ENCODE measurements around the gene SBSN.

The SBSN gene

GRCh38 chr19:35498220-35498619 lies 29.9 kb downstream of the SBSN start:
- no peaks in the 10 kb centered on the region for H3K4me1 ChIP-seq (ENCODE audit: insufficient read depth, low read length, poor library complexity, severe bottlenecking)
- no peak overlapping the region for H2AFZ ChIP-seq (ENCODE audit: low read length)
- no peak overlapping the region for H3K4me3 ChIP-seq (ENCODE audit: low read length, poor library complexity, severe bottlenecking)
- no peak overlapping the region for H3K4me2 ChIP-seq (ENCODE audit: low read depth, low read length, poor library complexity, severe bottlenecking)
- H3K9me2 ChIP-seq (replicated peaks; ENCODE audit: low read depth, low read length) = no peaks in the 10 kb centered on the region
- H3K9ac ChIP-seq (ENCODE audit: low read depth, low read length, poor library complexity, severe bottlenecking) = no peak overlapping the region
- H4K20me1 ChIP-seq (ENCODE audit: insufficient read depth, low read length, poor library complexity, severe bottlenecking) = no peaks in the 10 kb centered on the region
- TF ChIP-seq, protein P1, sequence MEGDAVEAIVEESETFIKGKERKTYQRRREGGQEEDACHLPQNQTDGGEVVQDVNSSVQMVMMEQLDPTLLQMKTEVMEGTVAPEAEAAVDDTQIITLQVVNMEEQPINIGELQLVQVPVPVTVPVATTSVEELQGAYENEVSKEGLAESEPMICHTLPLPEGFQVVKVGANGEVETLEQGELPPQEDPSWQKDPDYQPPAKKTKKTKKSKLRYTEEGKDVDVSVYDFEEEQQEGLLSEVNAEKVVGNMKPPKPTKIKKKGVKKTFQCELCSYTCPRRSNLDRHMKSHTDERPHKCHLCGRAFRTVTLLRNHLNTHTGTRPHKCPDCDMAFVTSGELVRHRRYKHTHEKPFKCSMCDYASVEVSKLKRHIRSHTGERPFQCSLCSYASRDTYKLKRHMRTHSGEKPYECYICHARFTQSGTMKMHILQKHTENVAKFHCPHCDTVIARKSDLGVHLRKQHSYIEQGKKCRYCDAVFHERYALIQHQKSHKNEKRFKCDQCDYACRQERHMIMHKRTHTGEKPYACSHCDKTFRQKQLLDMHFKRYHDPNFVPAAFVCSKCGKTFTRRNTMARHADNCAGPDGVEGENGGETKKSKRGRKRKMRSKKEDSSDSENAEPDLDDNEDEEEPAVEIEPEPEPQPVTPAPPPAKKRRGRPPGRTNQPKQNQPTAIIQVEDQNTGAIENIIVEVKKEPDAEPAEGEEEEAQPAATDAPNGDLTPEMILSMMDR (conservative IDR thresholded peaks at IDR 0.05; ENCODE audit: low read length) = no peak
- no peak for TF ChIP-seq EZH2phosphoT487 (IDR thresholded peaks at IDR 0.05; ENCODE audit: borderline replicate concordance)
- no peaks in the 10 kb centered on the region for H3K79me2 ChIP-seq (ENCODE audit: insufficient read depth, low read length)
- H3F3A ChIP-seq (ENCODE audit: low read depth) = no peaks in the 10 kb centered on the region
- no peaks in the 10 kb centered on the region for H3K9me3 ChIP-seq (ENCODE audit: insufficient read depth, low read depth, low read length)
- H3K27me3 ChIP-seq (ENCODE audit: insufficient read depth, low read length, poor library complexity, severe bottlenecking) = no peaks in the 10 kb centered on the region
- no peaks in the 10 kb centered on the region for H3K36me3 ChIP-seq (ENCODE audit: insufficient read depth, low read length)

DNA sequence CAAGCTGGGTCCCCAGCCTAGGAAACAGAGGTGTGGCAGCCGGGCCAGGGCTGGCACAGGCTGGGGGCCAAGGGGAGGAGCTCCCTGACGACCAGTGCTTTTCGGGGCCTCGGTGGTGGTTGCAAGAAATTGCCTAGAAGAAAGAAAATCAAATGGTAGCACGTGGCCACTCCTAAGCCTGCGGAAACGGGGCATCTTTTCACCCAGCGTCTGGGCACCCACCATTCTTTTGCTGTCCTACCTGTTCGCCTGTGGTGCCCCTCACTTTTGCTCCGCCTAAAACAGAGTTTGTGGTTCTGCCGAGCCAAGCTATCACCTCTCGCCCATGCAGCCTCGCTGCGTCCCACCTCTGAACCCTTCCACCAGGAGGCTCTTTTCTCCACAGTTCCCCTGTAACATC lies 30.7 kb downstream of the SBSN start:
- no peaks in the 10 kb centered on the region for H3K27me3 ChIP-seq (ENCODE audit: insufficient read depth, low read length, poor library complexity, severe bottlenecking)
- H3K9ac ChIP-seq (ENCODE audit: low read depth, low read length, poor library complexity, severe bottlenecking) = no peak overlapping the region
- no peaks in the 10 kb centered on the region for H3K9me3 ChIP-seq (ENCODE audit: insufficient read depth, low read depth, low read length)
- no peak overlapping the region for H3K4me3 ChIP-seq (ENCODE audit: low read length, poor library complexity, severe bottlenecking)
- no peak for TF ChIP-seq EZH2phosphoT487 (IDR thresholded peaks at IDR 0.05; ENCODE audit: borderline replicate concordance)
- TF ChIP-seq, protein P1 (conservative IDR thresholded peaks at IDR 0.05; ENCODE audit: low read length) = no peak
- no peak overlapping the region for H2AFZ ChIP-seq (ENCODE audit: low read length)
- H4K20me1 ChIP-seq (ENCODE audit: insufficient read depth, low read length, poor library complexity, severe bottlenecking) = no peaks in the 10 kb centered on the region
- H3K36me3 ChIP-seq (ENCODE audit: insufficient read depth, low read length) = no peaks in the 10 kb centered on the region
- no peaks in the 10 kb centered on the region for H3F3A ChIP-seq (ENCODE audit: low read depth)
- no peak overlapping the region for H3K4me2 ChIP-seq (ENCODE audit: low read depth, low read length, poor library complexity, severe bottlenecking)
- H3K9me2 ChIP-seq (replicated peaks; ENCODE audit: low read depth, low read length) = no peaks in the 10 kb centered on the region
- no peaks in the 10 kb centered on the region for H3K79me2 ChIP-seq (ENCODE audit: insufficient read depth, low read length)
- H3K4me1 ChIP-seq (ENCODE audit: insufficient read depth, low read length, poor library complexity, severe bottlenecking) = no peaks in the 10 kb centered on the region

DNA sequence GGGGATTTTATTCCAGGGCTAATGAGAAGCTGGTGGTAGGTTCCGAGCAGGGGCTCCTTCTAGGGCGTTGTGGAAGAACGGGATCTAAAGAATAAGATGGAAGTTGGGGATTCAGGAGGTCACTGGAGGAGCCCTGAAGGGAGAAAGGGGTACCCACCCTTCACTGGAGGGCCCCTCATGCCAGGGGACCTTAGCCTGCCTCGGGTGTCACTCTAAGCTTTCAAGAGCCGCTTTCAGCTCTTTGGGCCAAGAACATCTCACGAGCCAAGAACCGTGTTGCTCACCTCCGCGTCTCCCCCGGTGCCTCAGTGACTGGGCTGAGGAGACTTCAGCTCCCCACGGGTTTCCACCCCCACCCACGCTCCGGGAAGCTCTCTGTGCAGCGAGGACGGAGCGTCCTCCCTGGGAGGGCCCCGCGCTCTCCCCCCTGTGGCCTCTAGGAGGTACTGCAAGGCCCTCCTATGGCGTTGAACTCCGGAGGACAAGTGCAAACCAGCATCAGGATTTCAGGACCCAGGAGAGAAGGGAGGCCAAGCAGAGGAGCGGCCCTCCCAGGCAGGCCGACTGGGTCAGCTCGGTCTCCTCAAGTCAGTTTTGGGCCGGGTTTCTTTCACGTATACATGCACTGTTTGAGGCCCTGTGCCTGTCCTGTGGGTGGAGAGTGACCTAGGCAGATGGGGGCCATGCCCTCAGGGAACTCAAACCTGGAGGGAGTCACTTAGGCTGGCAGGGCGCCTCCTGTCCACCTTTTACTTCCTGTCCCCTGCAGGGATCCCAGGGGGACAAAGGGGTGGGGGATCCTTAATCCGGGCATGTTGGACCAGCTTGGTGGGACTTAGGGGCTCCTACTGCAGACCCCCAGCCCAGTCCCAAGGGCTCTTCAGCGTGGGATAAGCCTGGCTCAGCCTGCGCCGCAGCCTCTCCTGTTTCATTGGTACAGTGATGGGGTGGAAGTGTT lies 32.7 kb downstream of the SBSN start:
- Histone ChIP-seq H3K36me3 (ENCODE audit: insufficient read depth, low read length) (no peaks in the 10 kb centered on the region), H3K79me2 (ENCODE audit: insufficient read depth, low read length) (no peaks in the 10 kb centered on the region), H3K27me3 (ENCODE audit: insufficient read depth, low read length, poor library complexity, severe bottlenecking) (no peaks in the 10 kb centered on the region), H3F3A (ENCODE audit: low read depth) (no peaks in the 10 kb centered on the region), H3K9ac (ENCODE audit: low read depth, low read length, poor library complexity, severe bottlenecking) (peak overlapping the region; percentile 4), H3K4me2 (ENCODE audit: low read depth, low read length, poor library complexity, severe bottlenecking) (peak overlapping the region; percentile 56), H3K9me2 (replicated peaks; ENCODE audit: low read depth, low read length) (no peaks in the 10 kb centered on the region), H3K4me1 (ENCODE audit: insufficient read depth, low read length, poor library complexity, severe bottlenecking) (no peaks in the 10 kb centered on the region), H4K20me1 (ENCODE audit: insufficient read depth, low read length, poor library complexity, severe bottlenecking) (no peaks in the 10 kb centered on the region), H3K9me3 (ENCODE audit: insufficient read depth, low read depth, low read length) (no peaks in the 10 kb centered on the region), H3K4me3 (ENCODE audit: low read length, poor library complexity, severe bottlenecking) (peak overlapping the region; percentile 54), H2AFZ (ENCODE audit: low read length) (peak overlapping the region; percentile 75)
- no peak for TF ChIP-seq EZH2phosphoT487 (IDR thresholded peaks at IDR 0.05; ENCODE audit: borderline replicate concordance)
- TF ChIP-seq, protein P1 (conservative IDR thresholded peaks at IDR 0.05; ENCODE audit: low read length) = peak; percentile 92

Measured in Loucy (cell line).